Measurements from ENCODE around the gene HSPB7.

DNA sequence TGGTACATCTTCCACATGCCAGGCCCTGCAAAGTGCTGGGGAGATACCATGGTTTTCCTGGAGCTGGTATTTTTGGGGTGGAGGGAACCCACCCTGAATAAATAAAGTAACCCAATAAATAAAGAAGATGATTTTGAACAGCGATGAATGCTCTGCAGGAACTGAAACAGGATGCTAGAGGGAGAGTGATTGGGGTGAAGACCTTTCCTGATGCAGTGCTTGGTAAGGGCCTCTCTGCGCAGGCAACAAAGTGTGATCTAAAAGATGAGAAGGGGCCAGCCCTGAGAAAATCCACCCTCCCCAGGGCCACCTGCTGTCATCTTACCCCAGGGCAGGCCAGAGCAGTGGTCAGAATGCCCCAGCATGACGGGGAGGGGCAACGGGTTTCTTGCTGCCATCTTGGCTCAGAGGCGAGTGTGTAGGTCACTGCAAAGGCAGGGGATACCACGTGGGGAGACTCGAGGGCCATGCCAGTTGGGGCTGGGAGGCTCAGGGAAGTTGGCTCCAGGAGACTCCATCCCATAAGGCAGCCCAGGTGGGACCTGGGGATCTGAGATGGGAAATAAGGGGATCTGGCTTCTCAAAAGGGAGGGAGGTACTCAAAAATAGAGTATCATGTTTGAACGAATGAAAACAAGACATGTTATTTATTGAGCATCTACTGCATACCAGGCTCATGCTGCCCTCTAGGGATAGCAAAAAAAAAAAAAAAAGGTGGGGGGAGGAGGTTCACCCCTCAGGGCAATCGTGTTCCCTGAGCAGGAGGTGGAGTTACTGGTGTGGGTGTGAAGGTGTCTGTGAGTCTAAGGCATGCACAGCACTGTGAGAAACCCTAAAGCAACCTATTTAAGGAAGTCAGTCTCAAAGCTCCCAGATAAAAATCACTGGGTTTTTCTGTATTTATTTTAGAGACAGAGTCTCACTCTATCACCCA lies 11.0 kb downstream of the HSPB7 start:
- no peak for TF ChIP-seq EZH2 (IDR thresholded peaks at IDR 0.05)
- no peak for TF ChIP-seq POLR2AphosphoS5 (IDR thresholded peaks at IDR 0.05; ENCODE audit: borderline replicate concordance, low read depth, low read length)
- no peak for TF ChIP-seq FOXP2 (optimal IDR thresholded peaks at IDR 0.05; ENCODE audit: control extremely low read depth, extremely low read length, insufficient read depth)
